ENCODE data around the gene SMG5.

DNA sequence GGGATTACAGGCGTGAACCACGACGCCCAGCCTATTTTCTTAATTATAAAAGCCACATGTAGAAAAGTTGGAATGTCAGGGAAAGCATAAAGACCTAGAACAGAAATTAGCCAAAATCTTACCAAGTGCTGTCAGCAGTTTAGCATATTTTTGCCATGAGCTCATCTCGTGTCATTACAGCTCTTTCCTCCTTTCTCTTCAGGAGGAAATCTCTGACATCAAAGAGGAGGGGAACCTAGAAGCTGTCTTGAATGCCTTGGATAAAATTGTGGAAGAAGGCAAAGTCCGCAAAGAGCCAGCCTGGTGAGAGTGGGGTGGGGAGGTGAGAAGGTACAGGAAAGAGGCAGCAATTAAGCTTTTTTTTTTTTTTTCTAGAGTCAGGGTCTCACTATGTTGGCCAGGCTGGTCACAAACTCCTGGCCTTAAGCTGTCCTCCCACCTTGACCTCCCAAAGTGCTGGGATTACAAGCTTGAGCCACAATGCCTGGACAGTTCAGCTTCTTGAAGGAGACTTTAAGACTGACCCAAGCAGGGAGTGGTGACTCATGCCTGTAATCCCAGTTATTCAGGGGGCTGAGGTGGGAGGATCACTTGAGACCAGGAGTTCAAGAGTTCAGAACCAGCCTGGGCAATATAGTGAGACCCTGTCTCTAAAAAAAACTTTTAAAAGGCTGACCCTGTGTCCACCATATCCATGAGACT, 49.0 kb downstream of the SMG5 start:
- TF ChIP-seq GATA2 (IDR thresholded peaks at IDR 0.05; ENCODE audit: low read depth, low read length): no peak
- no peak for TF ChIP-seq GATA3 (IDR thresholded peaks at IDR 0.05; ENCODE audit: low read depth, low read length)
